DND-41 (cell line): ENCODE measurements around the gene CCDC106.

Experiments
- ATAC-seq: fragments of 200-7000 bp; cut with Tn5 transposase; 3 replicates; pipeline ENCODE4 v1.9.1; 2021; ENCODE audit warnings: low read depth; ENCODE audit not compliant: insufficient read depth
- DNase-seq: peaks from one replicate; pipeline ENCODE4 v3.0.0-alpha.2; 2020
- H2AFZ ChIP-seq: 2 replicates; pipeline ENCODE4 v1.6.0; 2012; ENCODE audit warnings: low read depth, low read length
- H3K27ac ChIP-seq: 2 replicates; pipeline ENCODE4 v1.5.1; 2012; ENCODE audit warnings: low read length, inconsistent platforms
- H3K27me3 ChIP-seq: fragments of 200-600 bp; sonication (generic); 2 replicates; pipeline ENCODE4 v1.6.0; 2012; ENCODE audit warnings: low read length, mild to moderate bottlenecking, inconsistent platforms; ENCODE audit not compliant: insufficient read depth, poor library complexity
- H3K36me3 ChIP-seq: 2 replicates; pipeline ENCODE4 v1.5.1; 2012; ENCODE audit warnings: low read length, inconsistent platforms; ENCODE audit not compliant: insufficient read depth
- H3K4me1 ChIP-seq: 2 replicates; pipeline ENCODE4 v1.5.1; 2012; ENCODE audit warnings: mild to moderate bottlenecking, low read length; ENCODE audit not compliant: insufficient read depth
- H3K4me2 ChIP-seq: 2 replicates; pipeline ENCODE4 v1.6.0; 2012; ENCODE audit warnings: mild to moderate bottlenecking, moderate library complexity, low read length, inconsistent platforms; ENCODE audit not compliant: insufficient read depth
- H3K4me3 ChIP-seq, 2 experiments: fragments of 200-600 bp in 1 of 2; shearing (Covaris generic) in 1 of 2; 2 replicates each; pipeline ENCODE4 v1.5.1; 2012 to 2016; ENCODE audit warnings: inconsistent platforms in 2 of 2, low read length in 2 of 2, mild to moderate bottlenecking in 2 of 2, low read depth in 1 of 2, moderate library complexity in 1 of 2
- H3K79me2 ChIP-seq: 2 replicates; pipeline ENCODE4 v1.6.0; 2012; ENCODE audit warnings: low read length, inconsistent platforms; ENCODE audit not compliant: insufficient read depth
- H3K9ac ChIP-seq: 2 replicates; pipeline ENCODE4 v1.6.0; 2012; ENCODE audit warnings: low read depth, mild to moderate bottlenecking, inconsistent platforms, low read length, moderate library complexity
- H3K9me3 ChIP-seq: 2 replicates; pipeline ENCODE4 v1.5.1; 2012; ENCODE audit warnings: low read length, moderate library complexity, mild to moderate bottlenecking, inconsistent platforms; ENCODE audit not compliant: insufficient read depth, severe bottlenecking
- H4K20me1 ChIP-seq: 2 replicates; pipeline ENCODE4 v1.6.0; 2012; ENCODE audit warnings: low read length; ENCODE audit not compliant: insufficient read depth
- CTCF ChIP-seq: IDR thresholded peaks from 2 replicates; pipeline ENCODE4 v1.5.1; 2012; ENCODE audit warnings: borderline replicate concordance, low read length, moderate library complexity, mild to moderate bottlenecking; ENCODE audit not compliant: poor library complexity, severe bottlenecking; ENCODE audit errors: extremely low read depth
- EZH2 ChIP-seq: IDR thresholded peaks from 3 replicates; pipeline ENCODE4 v1.6.1; 2012; ENCODE audit warnings: borderline replicate concordance, low read depth, mild to moderate bottlenecking, moderate library complexity, low read length, inconsistent platforms; ENCODE audit not compliant: severe bottlenecking

Gene CCDC106

GRCh38 chr19:55693336-55693974 is 45.4 kb downstream of the CCDC106 start:
- DNase-seq, result no peak
- Histone ChIP-seq H3K4me3 (no peak overlapping the region), H3K79me2 (no peaks in the 10 kb centered on the region), H3K36me3 (peaks cover 89% of the 10 kb centered on the region), H3K27me3 (no peaks in the 10 kb centered on the region), H3K4me2 (no peak overlapping the region), H3K9me3 (no peaks in the 10 kb centered on the region), H3K4me1 (no peaks in the 10 kb centered on the region), H4K20me1 (peaks cover 28% of the 10 kb centered on the region), H2AFZ (no peak overlapping the region), H3K9ac (no peak overlapping the region), H3K27ac (no peak overlapping the region)
- no peak for TF ChIP-seq CTCF
- no peak for TF ChIP-seq EZH2
- ATAC-seq, result no peak

- DNase-seq (no peak), ATAC-seq (no peak)
- Histone ChIP-seq H3K9me3 (no peaks in the 10 kb centered on the region), H3K9ac (no peak overlapping the region), H4K20me1 (peaks cover 21% of the 10 kb centered on the region), H3K27ac (no peak overlapping the region), H3K4me3 (no peak overlapping the region), H3K27me3 (no peaks in the 10 kb centered on the region), H3K79me2 (no peaks in the 10 kb centered on the region), H2AFZ (no peak overlapping the region), H3K36me3 (peaks cover 83% of the 10 kb centered on the region), H3K4me2 (no peak overlapping the region), H3K4me1 (no peaks in the 10 kb centered on the region)
- no peak for TF ChIP-seq CTCF
Measured at GRCh38 chr19:55694241-55694655, 46.2 kb downstream of the CCDC106 start.

GRCh38 chr19:55694656-55695491 is 46.9 kb downstream of the CCDC106 start:
- no peak overlapping the region for H3K4me3 ChIP-seq
- no peak overlapping the region for H2AFZ ChIP-seq
- peaks cover 79% of the 10 kb centered on the region for H3K36me3 ChIP-seq
- no peaks in the 10 kb centered on the region for H3K27me3 ChIP-seq
- no peak overlapping the region for H3K9ac ChIP-seq
- no peaks in the 10 kb centered on the region for H3K9me3 ChIP-seq
- ATAC-seq (no peak), DNase-seq (no peak)
- TF ChIP-seq EZH2 (no peak), CTCF (no peak)
- H3K4me2 ChIP-seq, result no peak overlapping the region
- no peaks in the 10 kb centered on the region for H3K4me1 ChIP-seq
- peaks cover 18% of the 10 kb centered on the region for H4K20me1 ChIP-seq
- H3K79me2 ChIP-seq, result no peaks in the 10 kb centered on the region
- no peak overlapping the region for H3K27ac ChIP-seq
